Ishikawa (cell line): ENCODE results near the gene POLN.

ENCODE experiments used
- CEBPB ChIP-seq: IDR thresholded peaks from 2 replicates; pipeline ENCODE4 v1.6.1; 2012
- EGR1 ChIP-seq: IDR thresholded peaks from 2 replicates; pipeline ENCODE4 v1.6.1; 2012
- EP300 ChIP-seq: IDR thresholded peaks from 2 replicates; pipeline ENCODE4 v1.6.1; 2012; ENCODE audit warnings: borderline replicate concordance
- NFIC ChIP-seq: IDR thresholded peaks from 2 replicates; pipeline ENCODE4 v1.6.1; 2012
- RAD21 ChIP-seq: IDR thresholded peaks from 2 replicates; pipeline ENCODE4 v1.6.1; 2012; ENCODE audit warnings: low read depth
- TAF1 ChIP-seq: IDR thresholded peaks from 2 replicates; pipeline ENCODE4 v1.6.1; 2012; ENCODE audit warnings: low read depth, mild to moderate bottlenecking
- TCF12 ChIP-seq: IDR thresholded peaks from 2 replicates; pipeline ENCODE4 v1.6.1; 2012; ENCODE audit warnings: low read depth
- TF ChIP-seq, protein P1 (sequence below): IDR thresholded peaks from 2 replicates; pipeline ENCODE4 v1.6.1; 2012; ENCODE audit warnings: low read depth, mild to moderate bottlenecking
- TF ChIP-seq, protein P2 (sequence below): IDR thresholded peaks from 2 replicates; pipeline ENCODE4 v1.6.1; 2012

DNA sequence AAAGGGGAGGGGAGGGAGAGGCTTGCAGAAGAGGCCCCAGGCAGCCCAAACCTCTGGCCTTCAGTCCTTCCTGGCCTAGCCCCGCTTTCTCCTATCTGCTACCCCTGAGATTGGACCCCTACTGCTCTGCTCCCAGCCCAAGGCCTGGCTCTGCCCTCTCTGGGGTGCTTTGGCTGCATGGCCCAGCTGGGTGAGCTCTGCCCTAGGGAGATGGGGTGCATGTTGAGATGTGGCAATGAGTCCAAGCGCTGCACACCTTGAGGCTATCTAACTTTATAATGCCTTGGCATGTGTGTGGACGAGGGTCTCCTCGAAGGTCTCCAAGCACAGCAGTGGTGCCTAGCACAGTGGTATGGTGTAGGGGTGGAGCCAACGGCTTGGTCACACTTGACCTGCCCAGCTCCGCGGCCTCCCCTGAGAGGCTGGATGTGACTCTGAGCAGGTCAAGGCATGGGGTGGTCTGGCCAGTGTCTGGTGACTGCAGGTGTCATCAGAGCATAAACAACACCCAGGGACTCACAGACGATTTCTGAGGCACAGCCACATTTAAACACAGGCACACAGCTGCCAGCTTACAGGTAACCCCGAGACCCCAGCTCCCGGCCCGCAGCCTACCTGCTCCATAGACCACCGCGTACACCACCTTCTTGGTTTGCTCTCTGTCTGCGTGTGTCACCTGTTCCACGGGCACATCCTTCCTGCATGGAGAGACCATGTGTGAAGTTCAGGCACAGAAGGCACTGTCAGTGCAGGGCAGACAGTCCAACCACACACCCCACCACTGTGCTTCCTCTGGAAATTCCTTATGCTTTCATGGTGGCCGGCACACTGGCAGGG, 146.5 kb downstream of the POLN start:
- TF ChIP-seq, protein P1, sequence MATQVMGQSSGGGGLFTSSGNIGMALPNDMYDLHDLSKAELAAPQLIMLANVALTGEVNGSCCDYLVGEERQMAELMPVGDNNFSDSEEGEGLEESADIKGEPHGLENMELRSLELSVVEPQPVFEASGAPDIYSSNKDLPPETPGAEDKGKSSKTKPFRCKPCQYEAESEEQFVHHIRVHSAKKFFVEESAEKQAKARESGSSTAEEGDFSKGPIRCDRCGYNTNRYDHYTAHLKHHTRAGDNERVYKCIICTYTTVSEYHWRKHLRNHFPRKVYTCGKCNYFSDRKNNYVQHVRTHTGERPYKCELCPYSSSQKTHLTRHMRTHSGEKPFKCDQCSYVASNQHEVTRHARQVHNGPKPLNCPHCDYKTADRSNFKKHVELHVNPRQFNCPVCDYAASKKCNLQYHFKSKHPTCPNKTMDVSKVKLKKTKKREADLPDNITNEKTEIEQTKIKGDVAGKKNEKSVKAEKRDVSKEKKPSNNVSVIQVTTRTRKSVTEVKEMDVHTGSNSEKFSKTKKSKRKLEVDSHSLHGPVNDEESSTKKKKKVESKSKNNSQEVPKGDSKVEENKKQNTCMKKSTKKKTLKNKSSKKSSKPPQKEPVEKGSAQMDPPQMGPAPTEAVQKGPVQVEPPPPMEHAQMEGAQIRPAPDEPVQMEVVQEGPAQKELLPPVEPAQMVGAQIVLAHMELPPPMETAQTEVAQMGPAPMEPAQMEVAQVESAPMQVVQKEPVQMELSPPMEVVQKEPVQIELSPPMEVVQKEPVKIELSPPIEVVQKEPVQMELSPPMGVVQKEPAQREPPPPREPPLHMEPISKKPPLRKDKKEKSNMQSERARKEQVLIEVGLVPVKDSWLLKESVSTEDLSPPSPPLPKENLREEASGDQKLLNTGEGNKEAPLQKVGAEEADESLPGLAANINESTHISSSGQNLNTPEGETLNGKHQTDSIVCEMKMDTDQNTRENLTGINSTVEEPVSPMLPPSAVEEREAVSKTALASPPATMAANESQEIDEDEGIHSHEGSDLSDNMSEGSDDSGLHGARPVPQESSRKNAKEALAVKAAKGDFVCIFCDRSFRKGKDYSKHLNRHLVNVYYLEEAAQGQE = no peak
- TF ChIP-seq, protein P2, sequence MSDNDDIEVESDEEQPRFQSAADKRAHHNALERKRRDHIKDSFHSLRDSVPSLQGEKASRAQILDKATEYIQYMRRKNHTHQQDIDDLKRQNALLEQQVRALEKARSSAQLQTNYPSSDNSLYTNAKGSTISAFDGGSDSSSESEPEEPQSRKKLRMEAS = no peak
- TF ChIP-seq NFIC = no peak
- TF ChIP-seq EP300 = no peak
- no peak for TF ChIP-seq EGR1
- no peak for TF ChIP-seq CEBPB
- no peak for TF ChIP-seq RAD21
- TF ChIP-seq TAF1 = no peak
- no peak for TF ChIP-seq TCF12
